CD4-positive, alpha-beta T cell (primary cell): Measurements from ENCODE around the gene EMC6. TPM values are rescaled to one million over a fixed set of nuclear protein-coding genes. Genes with fewer than 3 reads are reported as not detected.

Experiments
- ATAC-seq: fragments of 200-7000 bp; cut with Tn5 transposase; one replicate; pipeline ENCODE4 v1.10.0; 2022; ENCODE audit warnings: mild to moderate bottlenecking; ENCODE audit not compliant: poor library complexity
- CTCF ChIA-PET: fragments of 350-600 bp; sonication (Branson Sonifier 250); formaldehyde crosslinking; loops from one replicate; lab custom pipeline; 2021; ENCODE audit warnings: antibody characterized with exemption, inconsistent platforms; lab: Charles Lee
- POLR2A ChIA-PET: fragments of 350-600 bp; sonication (Branson Sonifier 250); formaldehyde crosslinking; loops from one replicate; lab custom pipeline; 2021; ENCODE audit warnings: antibody characterized with exemption, inconsistent platforms; lab: Charles Lee
- DNase-seq, 14 experiments: peaks; one replicate each; pipeline ENCODE4 v3.0.0-alpha.2; 2013 to 2020; ENCODE audit warnings: mixed read lengths in 2 of 14
- H3K27ac ChIP-seq, 2 donors: one replicate each; pipeline versions ENCODE4 v1.5.1 to v1.7.0; 2013; ENCODE audit warnings: low read length in 2 of 2, low read depth in 1 of 2, mild to moderate bottlenecking in 1 of 2
- H3K27me3 ChIP-seq, 2 experiments: 1 replicate in 1 of 2; 2 replicates in 1 of 2; pipeline versions ENCODE4 v1.6.1 to v1.7.0; 2013; ENCODE audit warnings: low read length in 2 of 2, control low read depth in 1 of 2, mild to moderate bottlenecking in 1 of 2, moderate library complexity in 1 of 2; ENCODE audit not compliant: insufficient read depth in 2 of 2, control insufficient read depth in 1 of 2
- H3K36me3 ChIP-seq: one replicate; pipeline ENCODE4 v1.6.1; 2013; ENCODE audit warnings: low read length, control low read depth; ENCODE audit not compliant: insufficient read depth
- H3K4me1 ChIP-seq: one replicate; pipeline ENCODE4 v1.6.1; 2013; ENCODE audit warnings: low read length, control low read depth; ENCODE audit not compliant: insufficient read depth
- H3K4me3 ChIP-seq: one replicate; pipeline ENCODE4 v1.5.1; 2013; ENCODE audit warnings: mild to moderate bottlenecking, low read length, moderate library complexity
- H3K9me3 ChIP-seq, 2 experiments: 1 replicate in 1 of 2; 2 replicates in 1 of 2; pipeline versions ENCODE4 v1.6.1 to v1.7.0; 2013; ENCODE audit warnings: low read length in 2 of 2, mild to moderate bottlenecking in 2 of 2, control low read depth in 1 of 2, moderate library complexity in 1 of 2; ENCODE audit not compliant: control insufficient read depth in 1 of 2, insufficient read depth in 1 of 2
- H3K27ac Mint-ChIP-seq: one replicate; pipeline ENCODE4 v1.8.0; 2020; ENCODE audit warnings: mixed read lengths
- H3K27me3 Mint-ChIP-seq: one replicate; pipeline ENCODE4 v1.8.0; 2021; ENCODE audit warnings: mixed read lengths
- H3K36me3 Mint-ChIP-seq: one replicate; pipeline ENCODE4 v1.8.0; 2021; ENCODE audit warnings: low read depth, mixed read lengths
- H3K4me1 Mint-ChIP-seq: one replicate; pipeline ENCODE4 v1.8.0; 2021; ENCODE audit warnings: low read depth, mixed read lengths
- H3K4me3 Mint-ChIP-seq: one replicate; pipeline ENCODE4 v1.8.0; 2020; ENCODE audit warnings: mild to moderate bottlenecking, mixed read lengths
- H3K9me3 Mint-ChIP-seq: one replicate; pipeline ENCODE4 v1.8.0; 2020; ENCODE audit warnings: mixed read lengths
- CTCF ChIP-seq: fragments of 200-600 bp; IDR thresholded peaks from one replicate; pipeline ENCODE4 v1.8.0; 2022; ENCODE audit warnings: antibody characterized with exemption, mild to moderate bottlenecking
- intact Hi-C, 2 experiments: fragments of 100-400 bp; cut with DNase I in 1 of 2; cut with micrococcal nuclease in 1 of 2; formaldehyde crosslinking; loops; one replicate each; pipeline versions ENCODE4 v1.15.1 to v1.9.0; 2023 to 2025; cut with DNase I, micrococcal nuclease
- total RNA-seq, 174 experiments: library from RNA in 2 of 174; stranded (reverse) in 2 of 174; gene quantifications; one replicate each; pipeline ENCODE4 v1.2.3 and lab custom pipeline; 2021 to 2026

Gene EMC6
- total RNA-seq, 2 experiments from 2014 or later, result 28.8 to 29.6 TPM

DNA sequence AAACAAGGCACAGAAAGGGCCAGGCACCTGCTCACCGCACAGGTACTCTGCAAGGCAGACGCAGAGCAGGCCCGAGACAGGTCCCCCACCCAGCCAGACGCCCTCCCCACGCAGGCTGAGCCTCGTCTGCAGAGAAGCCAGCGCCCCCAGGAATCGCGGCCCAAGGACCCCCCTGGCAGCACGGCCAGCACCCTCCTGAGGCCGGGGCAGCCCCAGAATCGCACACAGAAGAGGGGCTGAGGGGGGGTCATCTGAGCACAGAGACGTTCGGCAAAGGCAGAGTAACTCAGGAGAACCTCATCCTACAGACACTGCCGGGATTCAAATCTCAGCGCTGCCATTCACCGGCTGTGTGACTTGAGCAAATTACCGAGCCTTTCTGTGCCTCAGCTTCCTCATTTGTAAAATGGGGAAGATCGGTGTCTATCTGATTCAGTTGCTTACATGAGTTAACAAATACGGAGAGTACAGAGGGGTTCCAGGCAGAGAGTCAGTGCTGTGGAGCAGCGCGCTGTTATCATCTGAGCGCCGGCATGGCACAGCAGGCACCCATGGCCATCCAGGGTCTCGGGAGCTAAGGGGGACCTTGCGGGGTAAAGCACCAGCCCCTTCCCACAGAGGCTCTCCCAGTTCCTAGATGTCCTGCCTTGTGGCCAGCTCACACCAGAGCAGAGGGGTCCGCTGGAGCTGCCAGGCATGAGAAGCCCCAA is 10.4 kb downstream of the EMC6 start:
- Mint-ChIP-seq H3K4me1 (peaks cover 7% of the 10 kb centered on the region), H3K9me3 (no peaks in the 10 kb centered on the region), H3K36me3 (peaks cover 14% of the 10 kb centered on the region), H3K27ac (no peak overlapping the region), H3K27me3 (no peaks in the 10 kb centered on the region), H3K4me3 (no peak overlapping the region)
- peak in 1 of 14 experiments; percentile 17 for DNase-seq
- POLR2A ChIA-PET, result interaction anchor here (0.6 kb wide), 1 partner anchor 255 kb away, joined by 3 read pairs; no protein-coding TSS in a partner anchor
- Histone ChIP-seq H3K36me3 (peaks cover 18% of the 10 kb centered on the region), H3K4me3 (no peak overlapping the region), H3K4me1 (peaks cover 16% of the 10 kb centered on the region), H3K27ac (no peak overlapping the region), H3K9me3 (no peaks in the 10 kb centered on the region), H3K27me3 (no peaks in the 10 kb centered on the region)
- intact Hi-C loops, result no loop called here
- TF ChIP-seq CTCF, result no peak
- CTCF ChIA-PET, result no interaction called here
- no peak for ATAC-seq

GRCh38 chr17:3679531-3680126 is 11.0 kb downstream of the EMC6 start:
- H3K36me3 ChIP-seq, result peaks cover 18% of the 10 kb centered on the region
- intact Hi-C loops, result loop anchor here in 1 of 2 experiments (5.0 kb wide), 1 partner anchor 43 kb away; the partner anchor contains the start of gene HASPIN
- Mint-ChIP-seq H3K9me3 (no peaks in the 10 kb centered on the region), H3K36me3 (peaks cover 14% of the 10 kb centered on the region), H3K4me3 (no peak overlapping the region), H3K4me1 (peaks cover 7% of the 10 kb centered on the region), H3K27me3 (no peaks in the 10 kb centered on the region), H3K27ac (no peak overlapping the region)
- no peak for TF ChIP-seq CTCF
- DNase-seq (peak in 1 of 14 experiments; percentile 17), ATAC-seq (no peak)
- no peaks in the 10 kb centered on the region for H3K27me3 ChIP-seq
- ChIA-PET CTCF (no interaction called here), POLR2A (interaction anchor here (0.6 kb wide), 1 partner anchor 254 kb away, joined by 3 read pairs; no protein-coding TSS in a partner anchor)
- no peak overlapping the region for H3K27ac ChIP-seq
- H3K4me3 ChIP-seq, result no peak overlapping the region
- no peaks in the 10 kb centered on the region for H3K9me3 ChIP-seq
- H3K4me1 ChIP-seq, result peaks cover 16% of the 10 kb centered on the region

DNA sequence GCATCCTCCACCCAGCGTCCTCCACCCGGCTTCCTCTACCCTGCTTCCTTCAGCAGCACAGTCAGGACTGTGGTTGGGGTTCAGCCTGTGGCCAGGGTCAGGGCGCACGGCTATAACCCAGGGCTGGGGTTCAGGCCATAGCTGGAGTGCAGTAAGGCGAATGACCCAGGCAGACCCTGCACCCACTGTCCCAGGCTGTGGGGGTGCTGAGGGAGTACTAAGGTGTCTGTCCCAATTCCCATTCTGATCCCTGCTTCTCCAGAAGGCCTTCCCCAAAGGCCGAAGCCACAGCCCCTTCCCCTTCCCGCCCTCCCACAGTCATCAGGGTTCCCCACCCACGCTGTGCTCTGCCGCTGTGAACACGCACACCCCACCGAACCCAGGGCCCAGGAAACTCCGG is 12.4 kb downstream of the EMC6 start:
- H3K9me3 Mint-ChIP-seq, result no peaks in the 10 kb centered on the region
- intact Hi-C loops, result loop anchor here in 1 of 2 experiments (5.0 kb wide), 1 partner anchor 41 kb away; the partner anchor contains the start of gene HASPIN
- peaks cover 14% of the 10 kb centered on the region for H3K36me3 Mint-ChIP-seq
- POLR2A ChIA-PET, result no interaction called here
- no peaks in the 10 kb centered on the region for H3K27me3 ChIP-seq
- CTCF ChIA-PET, result no interaction called here
- ATAC-seq (no peak), DNase-seq (no peak)
- H3K27ac Mint-ChIP-seq, result no peak overlapping the region
- H3K4me1 Mint-ChIP-seq, result peaks cover 7% of the 10 kb centered on the region
- TF ChIP-seq CTCF, result no peak
- no peaks in the 10 kb centered on the region for H3K9me3 ChIP-seq
- no peak overlapping the region for H3K27ac ChIP-seq
- H3K4me1 ChIP-seq, result peaks cover 16% of the 10 kb centered on the region
- H3K36me3 ChIP-seq, result peaks cover 22% of the 10 kb centered on the region
- no peaks in the 10 kb centered on the region for H3K27me3 Mint-ChIP-seq
- no peak overlapping the region for H3K4me3 ChIP-seq
- H3K4me3 Mint-ChIP-seq, result no peak overlapping the region
